Spinal cord (tissue), 10 donors: ENCODE results near the gene LTBP1. TPM values are rescaled to one million over a fixed set of nuclear protein-coding genes. Genes with fewer than 3 reads are reported as not detected.
A peak's percentile ranks its signal among the peaks of the same experiment; 100 is the strongest.

Source experiments
- DNase-seq, 6 donors: peaks; one replicate each; pipeline versions ENCODE4 v3.0.0 to v3.0.0-alpha.2; 2013 to 2015; ENCODE audit warnings: low spot score in 6 of 6, low read depth in 4 of 6
- H3K27ac ChIP-seq: one replicate; pipeline ENCODE4 v1.5.1; 2013; ENCODE audit warnings: low read depth, low read length, control low read depth
- H3K27me3 ChIP-seq: one replicate; pipeline ENCODE4 v1.6.1; 2013; ENCODE audit warnings: low read length; ENCODE audit not compliant: control insufficient read depth, insufficient read depth
- H3K36me3 ChIP-seq: one replicate; pipeline ENCODE4 v1.6.1; 2013; ENCODE audit warnings: low read length; ENCODE audit not compliant: control insufficient read depth, insufficient read depth
- H3K4me1 ChIP-seq: one replicate; pipeline ENCODE4 v1.6.1; 2013; ENCODE audit warnings: low read length; ENCODE audit not compliant: control insufficient read depth, insufficient read depth
- H3K4me3 ChIP-seq: one replicate; pipeline ENCODE4 v1.5.1; 2013; ENCODE audit warnings: low read depth, low read length, control low read depth
- H3K9me3 ChIP-seq: one replicate; pipeline ENCODE4 v1.6.1; 2013; ENCODE audit warnings: low read length; ENCODE audit not compliant: control insufficient read depth, insufficient read depth
- WGBS: methylation state at CpG from one replicate; pipeline ENCODE4 v1.1.5; 2013; ENCODE audit warnings: missing lambda C conversion rate; ENCODE audit not compliant: insufficient coverage; 5-methylcytosine and 5-hydroxymethylcytosine counted together
- polyA plus RNA-seq, 2 donors: library from polyadenylated mRNA; unstranded; fragments of 120-200 nt; gene quantifications; one replicate each; pipeline ENCODE4 v1.2.1, GENCODE V29; 2013; ENCODE audit not compliant: insufficient read length in 2 of 2
- total RNA-seq, 2 donors: library from RNA; depleted of rRNA in 1 of 2; stranded (reverse); fragments of 120-200 nt in 1 of 2; fragments of >200 nt in 1 of 2; gene quantifications; one replicate each; pipeline versions ENCODE4 v1.2.3 to v1.2.4, GENCODE V29; 2013 to 2014
- donor health status: healthy.

The LTBP1 gene
- total and polyA plus RNA-seq, 4 donors = 22.7 to 83.0 (median 51.7) TPM

DNA sequence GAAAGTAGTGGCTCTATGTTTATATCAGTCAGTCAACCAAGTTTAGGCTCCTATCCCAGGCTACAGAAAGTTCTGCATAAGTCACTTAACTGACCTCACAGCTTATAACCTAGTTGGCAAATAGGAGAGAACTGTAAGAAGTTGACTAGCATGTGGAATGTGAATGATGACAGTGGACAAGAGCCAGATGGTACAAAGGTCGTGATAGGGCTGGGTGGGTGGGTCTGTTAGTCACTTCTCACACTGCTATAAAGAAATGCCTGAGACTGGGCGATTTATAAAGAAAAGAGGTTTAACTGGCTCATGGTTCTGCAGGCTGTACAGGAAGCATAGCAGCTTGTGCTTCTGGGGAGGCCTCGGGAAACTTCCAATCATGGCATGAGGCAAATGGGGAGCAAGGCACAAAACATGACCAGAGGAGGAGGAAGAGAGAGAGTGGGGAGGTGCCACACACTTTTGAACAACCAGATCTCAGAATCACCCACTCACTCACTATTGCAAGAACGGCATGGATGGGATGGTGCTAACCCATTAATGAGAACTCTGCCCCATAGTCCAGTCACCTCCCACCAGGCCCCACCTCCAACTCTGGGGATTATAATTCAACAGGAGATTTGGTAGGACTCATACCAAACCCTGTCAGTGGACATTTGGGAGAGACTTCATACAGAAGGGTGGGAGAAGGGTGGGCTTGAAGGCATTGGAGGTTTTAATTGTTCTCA lies 68.8 kb downstream of the LTBP1 start:
- no peaks in the 10 kb centered on the region for H3K36me3 ChIP-seq
- no peaks in the 10 kb centered on the region for H3K27me3 ChIP-seq
- no peak overlapping the region for H3K4me3 ChIP-seq
- no peak overlapping the region for H3K27ac ChIP-seq
- DNase-seq = no peak
- no peaks in the 10 kb centered on the region for H3K9me3 ChIP-seq
- no peaks in the 10 kb centered on the region for H3K4me1 ChIP-seq
- WGBS = 69% methylated on average over 2 of the region's 4 CpGs

DNA sequence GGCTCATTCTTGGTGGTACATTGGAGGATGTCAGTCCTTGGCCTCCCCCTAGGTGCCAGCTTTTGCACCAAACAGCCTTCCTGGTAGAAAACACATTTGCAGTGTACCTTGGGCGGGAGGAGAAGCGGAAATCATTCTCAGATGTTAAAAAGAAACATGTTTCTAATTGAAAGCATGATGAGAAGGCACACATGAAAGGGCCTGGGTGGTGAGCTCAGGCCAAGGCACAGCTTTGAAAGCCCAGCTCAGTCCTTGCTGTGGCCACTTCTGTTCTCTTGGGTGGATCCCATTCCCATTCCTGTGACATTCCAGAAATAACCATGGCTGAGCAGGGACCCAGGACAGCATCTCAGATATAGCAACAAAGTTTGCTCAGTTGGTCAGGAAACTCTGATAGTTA lies 71.5 kb downstream of the LTBP1 start:
- H3K9me3 ChIP-seq = no peaks in the 10 kb centered on the region
- no CpG with 5 or more reads among the region's 2 CpGs for WGBS
- H3K4me1 ChIP-seq = no peaks in the 10 kb centered on the region
- DNase-seq = no peak
- no peaks in the 10 kb centered on the region for H3K36me3 ChIP-seq
- no peaks in the 10 kb centered on the region for H3K27me3 ChIP-seq
- H3K4me3 ChIP-seq = no peak overlapping the region
- no peak overlapping the region for H3K27ac ChIP-seq

DNA sequence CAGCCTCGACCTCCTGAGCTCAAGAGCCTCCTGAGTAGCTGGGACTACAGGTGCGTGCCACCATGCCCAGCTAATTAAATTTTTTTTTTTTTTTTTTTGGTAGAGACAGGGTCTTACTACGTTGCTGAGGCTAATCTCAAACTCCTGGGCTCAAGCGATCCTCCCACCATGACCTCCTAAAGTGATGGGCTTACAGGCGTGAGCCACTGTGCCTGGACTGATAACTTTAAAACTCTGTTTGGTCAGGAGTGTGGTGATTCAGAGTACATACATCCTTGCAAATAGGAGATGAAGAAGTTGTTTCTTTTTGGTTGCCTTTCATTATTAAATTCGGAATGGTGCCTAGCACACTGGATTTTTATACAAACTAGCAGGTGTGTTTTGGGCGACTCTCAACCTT lies 73.0 kb downstream of the LTBP1 start:
- 100% methylated on average over 2 of the region's 7 CpGs for WGBS
- DNase-seq = no peak
- Histone ChIP-seq H3K36me3 (no peaks in the 10 kb centered on the region), H3K4me1 (no peaks in the 10 kb centered on the region), H3K27me3 (no peaks in the 10 kb centered on the region), H3K4me3 (no peak overlapping the region), H3K9me3 (no peaks in the 10 kb centered on the region), H3K27ac (no peak overlapping the region)

DNA sequence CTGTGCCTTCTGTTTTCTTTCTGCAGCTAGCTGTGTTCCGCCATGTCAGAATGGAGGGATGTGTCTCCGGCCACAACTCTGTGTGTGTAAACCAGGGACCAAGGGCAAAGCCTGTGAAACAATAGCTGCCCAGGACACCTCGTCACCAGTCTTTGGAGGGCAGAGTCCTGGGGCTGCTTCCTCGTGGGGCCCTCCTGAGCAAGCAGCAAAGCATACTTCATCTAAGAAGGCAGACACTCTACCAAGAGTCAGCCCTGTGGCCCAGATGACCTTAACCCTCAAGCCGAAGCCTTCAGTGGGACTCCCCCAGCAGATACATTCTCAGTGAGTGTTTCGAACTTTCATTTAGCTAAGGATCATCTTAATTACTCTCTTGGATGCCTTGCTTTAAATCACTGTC lies 74.1 kb downstream of the LTBP1 start:
- no peak overlapping the region for H3K27ac ChIP-seq
- no peaks in the 10 kb centered on the region for H3K36me3 ChIP-seq
- no peaks in the 10 kb centered on the region for H3K27me3 ChIP-seq
- H3K9me3 ChIP-seq = no peaks in the 10 kb centered on the region
- H3K4me3 ChIP-seq = no peak overlapping the region
- H3K4me1 ChIP-seq = no peaks in the 10 kb centered on the region
- DNase-seq = no peak
- WGBS = 76% methylated on average over 4 of the region's 6 CpGs

DNA sequence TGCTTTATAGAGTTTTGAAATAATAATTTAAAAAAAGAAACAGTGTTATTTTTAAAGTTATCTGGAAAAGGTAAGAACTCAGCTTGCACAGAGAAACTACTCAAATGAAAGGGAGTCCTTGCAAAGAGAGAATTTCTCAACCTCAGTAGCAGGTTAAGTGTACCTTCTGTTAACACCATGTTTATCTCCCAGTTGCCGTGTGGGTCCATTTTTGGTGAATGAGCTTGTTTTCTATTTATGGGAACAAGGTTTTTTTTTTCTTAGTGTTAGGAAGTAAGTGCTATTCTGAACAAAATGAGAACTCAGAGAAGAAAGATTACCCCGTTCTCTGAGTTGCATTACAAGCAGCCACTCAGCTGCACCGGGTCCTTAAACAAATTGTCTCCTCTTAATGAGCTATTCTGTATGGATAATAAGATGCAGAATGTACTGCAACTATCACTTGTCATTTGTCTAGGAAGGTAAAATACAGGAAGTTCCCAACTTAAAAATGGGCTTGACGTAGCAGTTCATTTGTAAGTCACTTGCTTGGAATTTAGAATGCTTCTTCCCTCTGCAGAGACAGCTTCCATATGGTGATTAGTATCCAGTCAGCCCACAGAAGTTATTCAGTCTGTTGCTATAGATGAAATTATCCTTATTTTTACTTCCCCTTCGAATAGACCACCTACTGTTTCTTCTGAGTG lies 74.9 kb downstream of the LTBP1 start:
- DNase-seq = peak in 1 of 6 donors; percentile 62
- H3K36me3 ChIP-seq = no peaks in the 10 kb centered on the region
- H3K4me1 ChIP-seq = no peaks in the 10 kb centered on the region
- no peaks in the 10 kb centered on the region for H3K27me3 ChIP-seq
- H3K4me3 ChIP-seq = no peak overlapping the region
- H3K27ac ChIP-seq = no peak overlapping the region
- WGBS = 60% methylated on average over 1 of the region's 5 CpGs
- no peaks in the 10 kb centered on the region for H3K9me3 ChIP-seq

DNA sequence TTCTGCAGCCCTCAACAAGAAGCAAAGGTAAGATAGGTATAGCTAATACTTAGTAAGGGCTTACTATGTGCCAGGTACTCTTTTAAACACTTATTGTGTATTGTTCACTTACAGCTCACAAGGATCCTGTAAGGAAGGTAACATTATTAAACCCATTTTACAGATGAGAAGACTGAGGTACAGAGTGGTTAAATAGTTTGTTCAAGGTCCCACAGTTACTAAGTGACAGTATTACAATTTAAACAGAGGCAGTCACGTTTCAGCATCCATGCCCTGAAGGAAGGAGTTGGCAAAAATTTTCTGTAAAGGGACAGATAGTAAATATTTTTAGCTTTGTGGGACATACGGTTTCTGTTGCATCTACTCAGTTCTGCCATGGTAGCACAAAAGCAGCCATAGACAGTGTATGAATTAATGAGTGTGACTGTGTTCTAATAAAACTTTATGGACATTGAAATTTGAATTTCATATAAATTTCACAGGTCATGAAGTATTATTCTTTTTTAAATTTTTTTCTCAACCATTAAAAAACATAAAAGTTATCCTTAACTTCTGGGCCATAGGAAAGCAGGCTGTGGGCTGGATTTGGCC lies 75.7 kb downstream of the LTBP1 start:
- Histone ChIP-seq H3K4me3 (no peak overlapping the region), H3K36me3 (no peaks in the 10 kb centered on the region), H3K4me1 (no peaks in the 10 kb centered on the region), H3K9me3 (no peaks in the 10 kb centered on the region), H3K27ac (no peak overlapping the region), H3K27me3 (no peaks in the 10 kb centered on the region)
- WGBS = 92% methylated on average over 2 of the region's 2 CpGs
- DNase-seq = no peak

DNA sequence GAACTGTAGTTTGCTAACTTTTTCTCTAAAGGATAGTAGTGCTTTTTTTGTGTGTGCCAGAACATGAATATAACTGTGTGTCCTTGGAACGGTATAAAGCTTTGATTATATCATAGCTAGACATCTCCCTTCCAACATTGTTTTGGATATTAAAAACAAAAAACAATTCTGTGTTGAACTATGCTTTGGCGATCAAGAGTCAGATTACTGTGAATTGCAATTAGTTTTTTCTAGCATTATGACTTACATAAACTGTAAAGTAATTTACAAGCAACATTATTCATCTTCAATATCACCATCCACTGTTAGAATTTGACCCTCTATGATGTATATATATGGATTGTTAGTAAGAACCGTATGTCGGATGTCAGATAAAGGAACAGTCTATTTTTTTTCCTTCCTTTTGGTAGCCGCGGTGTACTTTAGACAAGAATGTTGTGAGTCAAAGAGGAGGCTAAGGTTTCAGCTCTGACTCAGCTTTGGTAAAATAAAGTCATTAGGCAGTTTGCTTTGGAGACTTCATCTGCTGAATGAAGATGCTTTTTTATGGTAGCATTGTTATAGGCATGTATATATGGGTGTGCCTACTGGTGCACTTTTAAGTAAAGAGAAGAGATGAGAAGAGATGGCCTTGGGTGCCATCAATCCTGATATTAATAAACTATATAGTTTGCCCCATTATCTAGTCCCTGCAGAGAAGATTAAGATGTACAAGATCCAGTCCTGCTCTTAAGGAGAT lies 76.4 kb downstream of the LTBP1 start:
- no peaks in the 10 kb centered on the region for H3K36me3 ChIP-seq
- H3K4me3 ChIP-seq = no peak overlapping the region
- no peak for DNase-seq
- H3K4me1 ChIP-seq = no peaks in the 10 kb centered on the region
- no peaks in the 10 kb centered on the region for H3K9me3 ChIP-seq
- H3K27ac ChIP-seq = no peak overlapping the region
- H3K27me3 ChIP-seq = no peaks in the 10 kb centered on the region
- 80% methylated on average over 4 of the region's 6 CpGs for WGBS

DNA sequence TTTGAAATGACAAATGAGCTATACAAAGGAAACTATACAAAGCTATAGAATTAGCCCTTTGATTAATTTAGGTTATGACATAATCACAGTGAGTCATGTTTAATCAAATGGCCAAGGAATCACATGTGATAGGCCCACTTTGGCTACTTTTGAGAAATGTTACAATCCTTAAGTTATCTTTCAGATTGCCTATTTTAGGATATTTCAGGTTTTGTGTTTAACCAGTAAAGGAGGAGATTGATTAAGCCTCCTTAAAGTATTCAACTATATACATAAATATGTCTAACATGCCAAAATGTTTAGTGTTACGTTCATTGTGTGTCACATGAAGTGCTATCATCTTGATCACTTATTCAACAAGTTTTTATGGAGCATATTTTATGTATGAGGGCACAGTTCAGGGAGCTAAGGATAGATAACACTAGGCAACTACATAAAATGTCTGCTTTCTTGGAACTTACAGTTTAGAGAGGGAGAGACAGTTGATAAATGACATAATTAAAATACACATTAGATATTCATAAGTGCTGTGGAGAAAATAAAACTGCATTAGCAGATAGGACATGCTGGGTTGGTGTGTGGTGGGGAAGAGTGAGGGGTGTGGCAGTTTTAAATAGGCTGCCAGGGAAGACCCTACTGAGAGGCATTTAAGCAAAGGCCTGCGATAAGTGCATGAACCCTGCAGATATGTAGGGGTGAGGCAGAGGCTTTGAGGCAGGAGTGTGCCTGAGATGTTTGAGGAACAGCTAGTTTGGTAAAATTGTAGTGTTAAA lies 77.2 kb downstream of the LTBP1 start:
- H3K27me3 ChIP-seq = no peaks in the 10 kb centered on the region
- H3K36me3 ChIP-seq = no peaks in the 10 kb centered on the region
- peak in 1 of 6 donors; percentile 43 for DNase-seq
- no peak overlapping the region for H3K27ac ChIP-seq
- 83% methylated on average over 1 of the region's 2 CpGs for WGBS
- no peaks in the 10 kb centered on the region for H3K9me3 ChIP-seq
- no peaks in the 10 kb centered on the region for H3K4me1 ChIP-seq
- H3K4me3 ChIP-seq = no peak overlapping the region

DNA sequence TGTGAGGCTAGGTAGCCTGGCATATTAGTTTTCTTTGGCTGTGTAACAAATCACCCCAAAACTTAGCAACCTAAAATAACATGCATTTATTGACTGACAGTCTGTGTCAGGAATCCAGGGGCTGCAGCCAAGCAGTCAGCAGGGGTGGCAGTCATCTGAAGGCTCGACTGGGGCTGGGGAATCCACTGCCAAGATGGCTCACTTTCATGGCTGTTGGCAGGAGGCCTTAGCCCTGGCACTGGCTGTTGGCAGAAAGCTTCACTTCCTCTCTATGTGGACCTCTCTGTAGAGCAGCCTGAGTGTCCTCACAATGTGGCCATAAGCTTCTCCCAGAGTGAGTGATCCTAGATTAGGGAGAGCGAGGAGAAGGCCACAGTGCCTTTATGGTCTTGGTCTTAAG lies 78.0 kb downstream of the LTBP1 start:
- Histone ChIP-seq H3K27ac (no peak overlapping the region), H3K36me3 (no peaks in the 10 kb centered on the region), H3K27me3 (no peaks in the 10 kb centered on the region), H3K9me3 (no peaks in the 10 kb centered on the region), H3K4me1 (peaks cover 4% of the 10 kb centered on the region), H3K4me3 (no peak overlapping the region)
- no peak for DNase-seq
- WGBS = 38% methylated on average over 1 of the region's 2 CpGs
